Effector memory CD8-positive, alpha-beta T cell (primary cell): Measurements from ENCODE around the gene CPD.
"Not testable (repeated sequence)": the region's sequence is repeated elsewhere in the genome, so short reads cannot be mapped to it uniquely, and the experiment has no call there.

Source experiments
- ATAC-seq: fragments of 150-1000 bp; cut with Tn5 transposase; replicated peaks from 2 replicates; pipeline ENCODE4 v1.10.0; 2021; ENCODE audit warnings: mild to moderate bottlenecking, moderate library complexity
- DNase-seq, 3 experiments: peaks; one replicate each; pipeline ENCODE4 v3.0.0; 2021
- H3K27ac Mint-ChIP-seq, 2 donors: one replicate each; pipeline ENCODE4 v1.8.0; 2022; ENCODE audit warnings: mild to moderate bottlenecking in 2 of 2, mixed read lengths in 2 of 2, moderate library complexity in 2 of 2
- H3K27me3 Mint-ChIP-seq, 2 donors: one replicate each; pipeline ENCODE4 v1.8.0; 2022; ENCODE audit warnings: mixed read lengths in 2 of 2
- H3K36me3 Mint-ChIP-seq: one replicate; pipeline ENCODE4 v1.8.0; 2022; ENCODE audit warnings: mild to moderate bottlenecking, moderate library complexity, mixed read lengths; ENCODE audit not compliant: insufficient read depth
- H3K4me1 Mint-ChIP-seq, 2 donors: one replicate each; pipeline ENCODE4 v1.8.0; 2022; ENCODE audit warnings: low read depth in 2 of 2, mixed read lengths in 2 of 2
- H3K4me3 Mint-ChIP-seq, 2 donors: one replicate each; pipeline ENCODE4 v1.8.0; 2022; ENCODE audit warnings: mild to moderate bottlenecking in 2 of 2, mixed read lengths in 2 of 2, moderate library complexity in 2 of 2
- H3K9me3 Mint-ChIP-seq, 2 donors: one replicate each; pipeline ENCODE4 v1.8.0; 2022; ENCODE audit warnings: mixed read lengths in 2 of 2

The CPD gene

GRCh38 chr17:30436729-30437128 is 58.0 kb downstream of the CPD start:
- Mint-ChIP-seq H3K36me3 (peaks cover 30% of the 10 kb centered on the region), H3K4me3 (no peak overlapping the region), H3K9me3 (no peaks in the 10 kb centered on the region), H3K27ac (peak overlapping the region in 1 of 2 donors; percentile 83), H3K27me3 (no peaks in the 10 kb centered on the region), H3K4me1 (peaks cover 3 to 5% of the 10 kb centered on the region in 2 donors)
- DNase-seq (no peak), ATAC-seq (no peak)

GRCh38 chr17:30443721-30444120 is 65.0 kb downstream of the CPD start:
- DNase-seq, result no peak
- no peaks in the 10 kb centered on the region for H3K9me3 Mint-ChIP-seq
- H3K36me3 Mint-ChIP-seq, result peaks cover 37% of the 10 kb centered on the region

GRCh38 chr17:30446640-30447039 is 67.9 kb downstream of the CPD start:
- H3K9me3 Mint-ChIP-seq, H3K27ac Mint-ChIP-seq, H3K4me3 Mint-ChIP-seq, H3K27me3 Mint-ChIP-seq, DNase-seq, ATAC-seq: not testable (repeated sequence)
- H3K4me1 Mint-ChIP-seq, result peaks cover 3 to 15% of the 10 kb centered on the region in 2 donors
- H3K36me3 Mint-ChIP-seq, result peaks cover 56% of the 10 kb centered on the region

More at GRCh38 chr17:30443721-30444120, 65.0 kb downstream of the CPD start:
- peaks cover 3 to 15% of the 10 kb centered on the region in 2 donors for H3K4me1 Mint-ChIP-seq
- no peak overlapping the region for H3K27ac Mint-ChIP-seq
- ATAC-seq, result no peak
- H3K27me3 Mint-ChIP-seq, result no peaks in the 10 kb centered on the region
- H3K4me3 Mint-ChIP-seq, result no peak overlapping the region

GRCh38 chr17:30449480-30449879 is 70.8 kb downstream of the CPD start:
- Mint-ChIP-seq H3K9me3 (no peaks in the 10 kb centered on the region), H3K4me1 (peaks cover 3 to 15% of the 10 kb centered on the region in 2 donors), H3K4me3 (no peak overlapping the region), H3K27me3 (no peaks in the 10 kb centered on the region), H3K36me3 (peaks cover 69% of the 10 kb centered on the region), H3K27ac (peak overlapping the region in 1 of 2 donors; percentile 16)
- ATAC-seq, result no peak
- DNase-seq, result no peak

GRCh38 chr17:30450125-30451027 is 71.6 kb downstream of the CPD start:
- Mint-ChIP-seq H3K36me3 (peaks cover 63% of the 10 kb centered on the region), H3K27me3 (no peaks in the 10 kb centered on the region), H3K9me3 (no peaks in the 10 kb centered on the region), H3K4me1 (peaks cover 3 to 15% of the 10 kb centered on the region in 2 donors), H3K27ac (peak overlapping the region in 1 of 2 donors; percentile 16), H3K4me3 (no peak overlapping the region)
- ATAC-seq (no peak), DNase-seq (no peak)

GRCh38 chr17:30454635-30455034 is 75.9 kb downstream of the CPD start:
- H3K27ac Mint-ChIP-seq, result peak overlapping the region in 1 of 2 donors; percentile 14
- H3K4me1 Mint-ChIP-seq, result no peaks in the 10 kb centered on the region
- no peak overlapping the region for H3K4me3 Mint-ChIP-seq
- peaks cover 78% of the 10 kb centered on the region for H3K36me3 Mint-ChIP-seq
- H3K27me3 Mint-ChIP-seq, result no peaks in the 10 kb centered on the region
- no peaks in the 10 kb centered on the region for H3K9me3 Mint-ChIP-seq
- ATAC-seq (no peak), DNase-seq (no peak)

- Mint-ChIP-seq H3K36me3 (peaks cover 51% of the 10 kb centered on the region), H3K9me3 (no peaks in the 10 kb centered on the region), H3K4me1 (no peaks in the 10 kb centered on the region), H3K27me3 (no peaks in the 10 kb centered on the region), H3K27ac (peak overlapping the region in 1 of 2 donors; percentile 28), H3K4me3 (no peak overlapping the region)
- ATAC-seq, result no peak
- DNase-seq, result no peak
Observed at GRCh38 chr17:30458371-30458770, 79.6 kb downstream of the CPD start.

- not testable (repeated sequence) for H3K4me3 Mint-ChIP-seq, H3K4me1 Mint-ChIP-seq, H3K27me3 Mint-ChIP-seq
Observed at GRCh38 chr17:30458797-30459413, 80.2 kb downstream of the CPD start.

GRCh38 chr17:30468465-30468864 is 89.7 kb downstream of the CPD start:
- no peak overlapping the region for H3K4me3 Mint-ChIP-seq
- H3K9me3 Mint-ChIP-seq, result no peaks in the 10 kb centered on the region
- H3K4me1 Mint-ChIP-seq, result no peaks in the 10 kb centered on the region
- ATAC-seq (no peak), DNase-seq (no peak)
- no peak overlapping the region for H3K27ac Mint-ChIP-seq
- H3K36me3 Mint-ChIP-seq, result peaks cover 26% of the 10 kb centered on the region
- no peaks in the 10 kb centered on the region for H3K27me3 Mint-ChIP-seq

More at GRCh38 chr17:30458797-30459413, 80.2 kb downstream of the CPD start:
- Mint-ChIP-seq H3K36me3 (peaks cover 47% of the 10 kb centered on the region), H3K27ac (peak overlapping the region in 1 of 2 donors; percentile 28)
- ATAC-seq, DNase-seq, H3K9me3 Mint-ChIP-seq: not testable (repeated sequence)

GRCh38 chr17:30472238-30472890 is 93.6 kb downstream of the CPD start:
- no peaks in the 10 kb centered on the region for H3K27me3 Mint-ChIP-seq
- DNase-seq, result no peak
- ATAC-seq, result no peak

GRCh38 chr17:30475206-30475605 is 96.5 kb downstream of the CPD start:
- ATAC-seq, result no peak
- no peak for DNase-seq
- H3K27ac Mint-ChIP-seq, result no peak overlapping the region
- H3K9me3 Mint-ChIP-seq, result no peaks in the 10 kb centered on the region
- H3K36me3 Mint-ChIP-seq, result peaks cover 24% of the 10 kb centered on the region
- H3K27me3 Mint-ChIP-seq, result no peaks in the 10 kb centered on the region
- H3K4me3 Mint-ChIP-seq, result no peak overlapping the region
- peaks cover 19% of the 10 kb centered on the region in 2 donors for H3K4me1 Mint-ChIP-seq

More at GRCh38 chr17:30472238-30472890, 93.6 kb downstream of the CPD start:
- Mint-ChIP-seq H3K27ac (no peak overlapping the region), H3K4me3 (no peak overlapping the region), H3K9me3 (no peaks in the 10 kb centered on the region), H3K4me1 (peaks cover 9 to 10% of the 10 kb centered on the region in 2 donors), H3K36me3 (peaks cover 7% of the 10 kb centered on the region)

- DNase-seq (peak in 1 of 3 experiments; percentile 14), ATAC-seq (peak; percentile 6)
- Mint-ChIP-seq H3K9me3 (no peaks in the 10 kb centered on the region), H3K36me3 (peaks cover 39% of the 10 kb centered on the region), H3K27me3 (no peaks in the 10 kb centered on the region), H3K4me3 (peak overlapping the region; percentile 96 to 98), H3K27ac (peak overlapping the region; percentile 99 to 100), H3K4me1 (peaks cover 19 to 28% of the 10 kb centered on the region in 2 donors)
Observed at GRCh38 chr17:30476726-30477082, 98.0 kb downstream of the CPD start.

GRCh38 chr17:30477083-30477773 is 98.5 kb downstream of the CPD start, which contains the start of gene GOSR1:
Gene GOSR1, plus strand, starts transcription at chr17:30477408. Its CDS starts 26 bp downstream, at chr17:30477434.
- Mint-ChIP-seq H3K4me1 (peaks cover 19 to 28% of the 10 kb centered on the region in 2 donors), H3K27me3 (no peaks in the 10 kb centered on the region), H3K9me3 (no peaks in the 10 kb centered on the region), H3K27ac (peak within 1 kb of the TSS; percentile 99 to 100), H3K36me3 (peaks cover 44% of the 10 kb centered on the region), H3K4me3 (peak within 1 kb of the TSS; percentile 96 to 98)
- DNase-seq, result peak; percentile 86 to 88 (median 88)
- peak; percentile 97 for ATAC-seq
